Measurements from ENCODE around the gene SAP30BP. TPM values are rescaled to one million over a fixed set of nuclear protein-coding genes. Genes with fewer than 3 reads are reported as not detected.
A peak's percentile ranks its signal among the peaks of the same experiment; 100 is the strongest.

Gene SAP30BP
- total and polyA plus RNA-seq, 2 of the 13 experiments (the other 11 are each of a cell fraction or from before 2014, with no cell fraction given) = 67.7 to 99.4 TPM

- Histone ChIP-seq H3K4me3 (replicated peaks in 1 of 3; ENCODE audit: insufficient read depth in 1 of 3, low read depth in 2 of 3, low read length in 3 of 3) (no peak overlapping the region), H3K79me2 (ENCODE audit: insufficient read depth, low read length) (no peaks in the 10 kb centered on the region), H4K20me1 (ENCODE audit: insufficient read depth, low read length) (no peaks in the 10 kb centered on the region), H2AFZ (ENCODE audit: low read length) (no peak overlapping the region), H3K27me3 (ENCODE audit: control insufficient read depth in 1 of 2, insufficient read depth in 2 of 2, low read length in 2 of 2) (peaks cover 0 to 1% of the 10 kb centered on the region in 2 experiments; a peak in 1 of 5 replicates), H3K4me1 (ENCODE audit: insufficient read depth, low read length) (peaks cover 26% of the 10 kb centered on the region), H3K9ac (ENCODE audit: insufficient read depth, low read depth, low read length) (no peak overlapping the region), H3K4me2 (ENCODE audit: low read depth, low read length) (no peak overlapping the region), H3K36me3 (replicated peaks in 1 of 2; ENCODE audit: control insufficient read depth in 1 of 2, insufficient read depth in 2 of 2, low read length in 2 of 2) (no peaks in the 10 kb centered on the region), H3K27ac (ENCODE audit: extremely low read length, insufficient read depth, low read length) (no peak overlapping the region), H3K9me3 (ENCODE audit: low read length) (no peaks in the 10 kb centered on the region)
- 64% methylated on average over 24 of the region's 31 CpGs for WGBS (ENCODE audit: low lambda C conversion rate)
- DNase-seq (ENCODE audit: low spot score) (no peak), ATAC-seq (no peak), FAIRE-seq (no peak)
- POLR2A ChIA-PET = no interaction called here
- in situ Hi-C loops (cut with HindIII; ENCODE audit: extremely low pct_ligation_motif_present, low pct_unique_long_range_greater_than_20kb) (no loop called here), intact Hi-C loops (cut with micrococcal nuclease; ENCODE audit: unreplicated experiment) (no loop called here)
- no TSS peak for BruUV-seq (replicated peaks)
- CTCF ChIA-PET (ENCODE audit: low intra/inter-chr PET ratio, low total read pairs) = no interaction called here
- TF ChIP-seq MNT (IDR thresholded peaks at IDR 0.05) = 0 out of 2 replicates have a peak, but pooled peaks have one; percentile 5
- TF ChIP-seq ZNF24 (IDR thresholded peaks at IDR 0.05) = no peak
- peak; percentile 38 for TF ChIP-seq ZEB1 (IDR thresholded peaks at IDR 0.05; ENCODE audit: insufficient replicate concordance, low read depth)
These were observed 64.8 kb downstream of the SAP30BP start for GRCh38 chr17:75731716-75732498.

GRCh38 chr17:75733471-75733870 is 66.3 kb downstream of the SAP30BP start:
- intact Hi-C loops (cut with micrococcal nuclease; ENCODE audit: unreplicated experiment) = no loop called here
- H3K9me3 ChIP-seq (ENCODE audit: low read length) = no peaks in the 10 kb centered on the region
- H3K79me2 ChIP-seq (ENCODE audit: insufficient read depth, low read length) = no peaks in the 10 kb centered on the region
- ATAC-seq (no peak), DNase-seq (ENCODE audit: low spot score) (no peak), FAIRE-seq (no peak)
- no peak overlapping the region for H3K9ac ChIP-seq (ENCODE audit: insufficient read depth, low read depth, low read length)
- WGBS (ENCODE audit: low lambda C conversion rate) = 82% methylated on average over 18 of the region's 18 CpGs
- no peak overlapping the region for H3K4me3 ChIP-seq (replicated peaks in 1 of 3; ENCODE audit: insufficient read depth in 1 of 3, low read depth in 2 of 3, low read length in 3 of 3)
- no TSS peak for BruUV-seq (replicated peaks)
- in situ Hi-C loops (cut with HindIII; ENCODE audit: extremely low pct_ligation_motif_present, low pct_unique_long_range_greater_than_20kb) = no loop called here
- H2AFZ ChIP-seq (ENCODE audit: low read length) = no peak overlapping the region
- ChIA-PET POLR2A (no interaction called here), CTCF (ENCODE audit: low intra/inter-chr PET ratio, low total read pairs) (no interaction called here)
- H3K27me3 ChIP-seq (ENCODE audit: control insufficient read depth in 1 of 2, insufficient read depth in 2 of 2, low read length in 2 of 2) = peaks cover 0 to 1% of the 10 kb centered on the region in 2 experiments; a peak in 1 of 5 replicates
- H3K4me1 ChIP-seq (ENCODE audit: insufficient read depth, low read length) = peaks cover 41% of the 10 kb centered on the region
- no peak overlapping the region for H3K4me2 ChIP-seq (ENCODE audit: low read depth, low read length)
- H3K36me3 ChIP-seq (replicated peaks in 1 of 2; ENCODE audit: control insufficient read depth in 1 of 2, insufficient read depth in 2 of 2, low read length in 2 of 2) = no peaks in the 10 kb centered on the region
- no peak overlapping the region for H3K27ac ChIP-seq (ENCODE audit: extremely low read length, insufficient read depth, low read length)
- H4K20me1 ChIP-seq (ENCODE audit: insufficient read depth, low read length) = no peaks in the 10 kb centered on the region
- TF ChIP-seq ONECUT2 (CRISPR knock-in tag; IDR thresholded peaks at IDR 0.05) = no peak
- no peak for TF ChIP-seq ZNF441 (CRISPR knock-in tag; IDR thresholded peaks at IDR 0.05; ENCODE audit: borderline replicate concordance)
- TF ChIP-seq MYC (CRISPR knock-in tag; IDR thresholded peaks at IDR 0.05; ENCODE audit: borderline replicate concordance) = no peak
- no peak for TF ChIP-seq SMAD3 (CRISPR knock-in tag; IDR thresholded peaks at IDR 0.05)
- no peak for TF ChIP-seq GABPA (IDR thresholded peaks at IDR 0.05; ENCODE audit: low read depth, low read length)
- TF ChIP-seq GABPA (CRISPR knock-in tag; IDR thresholded peaks at IDR 0.05; ENCODE audit: low read depth) = no peak
- TF ChIP-seq ZNF253 (CRISPR knock-in tag; IDR thresholded peaks at IDR 0.05; ENCODE audit: borderline replicate concordance) = no peak
- TF ChIP-seq ZNF597 (CRISPR knock-in tag; IDR thresholded peaks at IDR 0.05) = no peak
- TF ChIP-seq BRCA1 (CRISPR knock-in tag; IDR thresholded peaks at IDR 0.05) = no peak
- TF ChIP-seq ZNF75D (CRISPR knock-in tag; IDR thresholded peaks at IDR 0.05; ENCODE audit: borderline replicate concordance) = no peak
- no peak for TF ChIP-seq CREBL2 (CRISPR knock-in tag; IDR thresholded peaks at IDR 0.05; ENCODE audit: borderline replicate concordance)
- no peak for TF ChIP-seq CHD4 (IDR thresholded peaks at IDR 0.05; ENCODE audit: borderline replicate concordance, low read length)
- no peak for TF ChIP-seq ERF (CRISPR knock-in tag; IDR thresholded peaks at IDR 0.05)
- no peak for TF ChIP-seq ZBTB20 (CRISPR knock-in tag; IDR thresholded peaks at IDR 0.05; ENCODE audit: borderline replicate concordance, low read depth)
- TF ChIP-seq SAP130 (CRISPR knock-in tag; IDR thresholded peaks at IDR 0.05; ENCODE audit: low read depth) = no peak
